Activated T-cell treated with anti-CD3 and anti-CD28 coated beads, Interleukin-2, amount 50 U/mL, for 48 hours (primary cell): ENCODE results near the gene OR2A5.
"Not testable (repeated sequence)": the region's sequence is repeated elsewhere in the genome, so short reads cannot be mapped to it uniquely, and the experiment has no call there.

Experiments
- DNase-seq, 2 experiments: peaks; one replicate each; pipeline ENCODE4 v3.0.0-alpha.2; 2020

The OR2A5 gene

GRCh38 chr7:144048648-144049047, at the start of gene OR2A5:
OR2A5 (plus strand) TSS chr7:144048948; CDS start chr7:144050402, 1,454 bp downstream.
- no peak for DNase-seq

GRCh38 chr7:144000020-144000419, 48.7 kb upstream of the OR2A5 start, which contains the start of gene OR6B1:
OR6B1 (plus strand) TSS chr7:144000320; CDS start chr7:144003997, 3,677 bp downstream.
- DNase-seq, result no peak

- DNase-seq, result no peak
Observed at GRCh38 chr7:144001543-144001942, 47.2 kb upstream of the OR2A5 start.

- no peak for DNase-seq
Observed at GRCh38 chr7:144004703-144005102, 44.0 kb upstream of the OR2A5 start.

GRCh38 chr7:144006029-144006691, 42.6 kb upstream of the OR2A5 start:
- no peak for DNase-seq

- no peak for DNase-seq
Observed at GRCh38 chr7:144006692-144007042, 42.1 kb upstream of the OR2A5 start.

GRCh38 chr7:144009361-144009760, 39.4 kb upstream of the OR2A5 start:
- no peak for DNase-seq

GRCh38 chr7:144010061-144010460, 38.7 kb upstream of the OR2A5 start:
- not testable (repeated sequence) for DNase-seq

- DNase-seq, result not testable (repeated sequence)
Observed at GRCh38 chr7:144010821-144011220, 37.9 kb upstream of the OR2A5 start.

GRCh38 chr7:144011458-144012230, 37.1 kb upstream of the OR2A5 start:
- no peak for DNase-seq

GRCh38 chr7:144018065-144018464, 30.7 kb upstream of the OR2A5 start:
- no peak for DNase-seq

- no peak for DNase-seq
Observed at GRCh38 chr7:144019457-144019856, 29.3 kb upstream of the OR2A5 start.

- no peak for DNase-seq
Observed at GRCh38 chr7:144020340-144020739, 28.4 kb upstream of the OR2A5 start.

GRCh38 chr7:144022169-144022568, 26.6 kb upstream of the OR2A5 start:
- no peak for DNase-seq

GRCh38 chr7:144023171-144023827, 25.4 kb upstream of the OR2A5 start:
- DNase-seq, result no peak

- no peak for DNase-seq
Observed at GRCh38 chr7:144024213-144024612, 24.5 kb upstream of the OR2A5 start.

- DNase-seq, result no peak
Observed at GRCh38 chr7:144026203-144026883, 22.4 kb upstream of the OR2A5 start.

- DNase-seq, result no peak
Observed at GRCh38 chr7:144027070-144027469, 21.7 kb upstream of the OR2A5 start.

- no peak for DNase-seq
Observed at GRCh38 chr7:144027974-144028373, 20.8 kb upstream of the OR2A5 start.

GRCh38 chr7:144028547-144028946, 20.2 kb upstream of the OR2A5 start:
- DNase-seq, result no peak

GRCh38 chr7:144032516-144032915, 16.2 kb upstream of the OR2A5 start:
- no peak for DNase-seq

- no peak for DNase-seq
Observed at GRCh38 chr7:144032985-144033709, 15.6 kb upstream of the OR2A5 start.

- DNase-seq, result no peak
Observed at GRCh38 chr7:144035385-144035784, 13.4 kb upstream of the OR2A5 start.
